WTC11 (cell line): ENCODE measurements around the gene RASSF1.

Experiments
- CREB1 ChIP-seq: sonication (generic); formaldehyde crosslinking; IDR thresholded peaks from 2 replicates; pipeline ENCODE4 v1.8.0; 2023; ENCODE audit warnings: mild to moderate bottlenecking, missing genetic modification reagents
- CTCF ChIP-seq: fragments of 200-600 bp; IDR thresholded peaks from 2 replicates; pipeline ENCODE4 v1.8.0; 2022; ENCODE audit warnings: antibody characterized with exemption
- FOXJ3 ChIP-seq: sonication (generic); formaldehyde crosslinking; IDR thresholded peaks from 2 replicates; pipeline ENCODE4 v1.9.0; 2021; ENCODE audit warnings: missing genetic modification reagents, mild to moderate bottlenecking, borderline replicate concordance
- KAT7 ChIP-seq: sonication (generic); formaldehyde crosslinking; IDR thresholded peaks from 2 replicates; pipeline ENCODE4 v1.8.1; 2023; ENCODE audit warnings: missing genetic modification reagents, mild to moderate bottlenecking, borderline replicate concordance
- NFYB ChIP-seq: sonication (generic); formaldehyde crosslinking; conservative IDR thresholded peaks from 2 replicates; pipeline ENCODE4 v1.8.0; 2022; ENCODE audit warnings: low read depth, missing genetic modification reagents
- SP1 ChIP-seq: sonication (generic); formaldehyde crosslinking; conservative IDR thresholded peaks from 2 replicates; pipeline ENCODE4 v1.8.1; 2022; ENCODE audit warnings: missing genetic modification reagents
- TEAD4 ChIP-seq: sonication (generic); formaldehyde crosslinking; IDR thresholded peaks from 2 replicates; pipeline ENCODE4 v1.8.0; 2022; ENCODE audit warnings: mild to moderate bottlenecking, missing genetic modification reagents
- TP53 ChIP-seq: sonication (generic); formaldehyde crosslinking; IDR thresholded peaks from 2 replicates; pipeline ENCODE4 v1.8.1; 2023; ENCODE audit warnings: mild to moderate bottlenecking, missing genetic modification reagents
- USF1 ChIP-seq: sonication (generic); formaldehyde crosslinking; IDR thresholded peaks from 2 replicates; pipeline ENCODE4 v1.8.0; 2022; ENCODE audit warnings: mild to moderate bottlenecking, missing genetic modification reagents
- TF ChIP-seq, protein P1 (sequence below): sonication (generic); formaldehyde crosslinking; IDR thresholded peaks from 2 replicates; pipeline ENCODE4 v1.8.0; 2022; ENCODE audit warnings: mild to moderate bottlenecking, missing genetic modification reagents
- TF ChIP-seq, protein P2 (sequence below): sonication (generic); formaldehyde crosslinking; IDR thresholded peaks from 2 replicates; pipeline ENCODE4 v1.8.0; 2022; ENCODE audit warnings: mild to moderate bottlenecking, missing genetic modification reagents

- no peak for TF ChIP-seq TP53 (CRISPR knock-in tag)
- no peak for TF ChIP-seq CTCF
- no peak for TF ChIP-seq SP1
- TF ChIP-seq CREB1 (CRISPR knock-in tag) = no peak
- TF ChIP-seq, protein P1, sequence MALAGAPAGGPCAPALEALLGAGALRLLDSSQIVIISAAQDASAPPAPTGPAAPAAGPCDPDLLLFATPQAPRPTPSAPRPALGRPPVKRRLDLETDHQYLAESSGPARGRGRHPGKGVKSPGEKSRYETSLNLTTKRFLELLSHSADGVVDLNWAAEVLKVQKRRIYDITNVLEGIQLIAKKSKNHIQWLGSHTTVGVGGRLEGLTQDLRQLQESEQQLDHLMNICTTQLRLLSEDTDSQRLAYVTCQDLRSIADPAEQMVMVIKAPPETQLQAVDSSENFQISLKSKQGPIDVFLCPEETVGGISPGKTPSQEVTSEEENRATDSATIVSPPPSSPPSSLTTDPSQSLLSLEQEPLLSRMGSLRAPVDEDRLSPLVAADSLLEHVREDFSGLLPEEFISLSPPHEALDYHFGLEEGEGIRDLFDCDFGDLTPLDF = no peak
- TF ChIP-seq, protein P2, sequence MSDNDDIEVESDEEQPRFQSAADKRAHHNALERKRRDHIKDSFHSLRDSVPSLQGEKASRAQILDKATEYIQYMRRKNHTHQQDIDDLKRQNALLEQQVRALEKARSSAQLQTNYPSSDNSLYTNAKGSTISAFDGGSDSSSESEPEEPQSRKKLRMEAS = no peak
- no peak for TF ChIP-seq NFYB
- TF ChIP-seq TEAD4 (CRISPR knock-in tag) = no peak
- TF ChIP-seq FOXJ3 (CRISPR knock-in tag) = no peak
- TF ChIP-seq USF1 (CRISPR knock-in tag) = no peak
- no peak for TF ChIP-seq KAT7
These were observed 21.3 kb downstream of the RASSF1 start for GRCh38 chr3:50319181-50319893.
